GDM1 (cell line): ENCODE data around the gene KNCN.

Experiments
- DNase-seq: peaks from one replicate; lab custom pipeline; 2025; lab: John Stamatoyannopoulos, UW

KNCN gene

DNA sequence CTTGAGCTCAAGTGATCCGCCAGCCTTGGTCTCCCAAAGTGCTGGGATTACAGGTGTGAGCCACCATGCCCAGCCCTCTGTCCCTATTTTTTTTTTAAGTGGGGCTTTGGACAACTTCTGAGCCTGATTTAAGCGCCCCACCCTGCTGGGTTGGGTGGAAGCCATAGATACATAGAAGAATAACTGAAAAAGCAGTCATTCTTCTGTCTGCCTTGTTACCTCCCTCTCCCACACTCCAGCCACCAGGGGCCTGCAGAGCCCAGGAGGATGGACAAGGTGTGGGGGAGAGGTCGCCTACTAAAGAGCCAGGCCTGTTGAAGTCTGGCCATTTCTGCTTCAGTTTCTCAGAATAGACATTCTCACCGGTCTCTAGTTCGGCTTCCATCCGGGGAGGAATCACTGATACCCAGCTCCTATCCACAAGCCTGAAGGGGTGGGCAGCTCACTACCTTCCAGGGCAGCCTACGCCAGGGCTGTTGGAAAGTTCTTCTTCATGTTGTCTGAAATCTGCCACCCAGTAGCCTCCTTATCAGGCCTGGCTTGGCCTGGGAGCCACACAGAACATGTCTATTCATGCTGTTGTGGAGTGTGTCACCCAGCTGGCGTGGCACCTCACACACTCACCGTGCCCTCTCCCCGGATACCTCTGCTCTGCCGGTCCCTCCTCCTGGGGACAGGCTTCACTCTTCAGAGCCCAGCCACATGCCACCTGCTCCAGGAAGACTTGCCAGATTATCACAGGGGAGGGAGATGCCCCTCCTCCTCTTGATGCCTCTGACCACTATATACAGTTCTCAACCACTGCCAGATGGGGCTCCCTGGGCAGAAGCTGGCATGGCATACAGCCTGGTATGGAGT is 27.7 kb downstream of the KNCN start:
- no peak for DNase-seq

- no peak for DNase-seq
These were observed 28.5 kb downstream of the KNCN start for GRCh38 chr1:46522969-46523320.

DNA sequence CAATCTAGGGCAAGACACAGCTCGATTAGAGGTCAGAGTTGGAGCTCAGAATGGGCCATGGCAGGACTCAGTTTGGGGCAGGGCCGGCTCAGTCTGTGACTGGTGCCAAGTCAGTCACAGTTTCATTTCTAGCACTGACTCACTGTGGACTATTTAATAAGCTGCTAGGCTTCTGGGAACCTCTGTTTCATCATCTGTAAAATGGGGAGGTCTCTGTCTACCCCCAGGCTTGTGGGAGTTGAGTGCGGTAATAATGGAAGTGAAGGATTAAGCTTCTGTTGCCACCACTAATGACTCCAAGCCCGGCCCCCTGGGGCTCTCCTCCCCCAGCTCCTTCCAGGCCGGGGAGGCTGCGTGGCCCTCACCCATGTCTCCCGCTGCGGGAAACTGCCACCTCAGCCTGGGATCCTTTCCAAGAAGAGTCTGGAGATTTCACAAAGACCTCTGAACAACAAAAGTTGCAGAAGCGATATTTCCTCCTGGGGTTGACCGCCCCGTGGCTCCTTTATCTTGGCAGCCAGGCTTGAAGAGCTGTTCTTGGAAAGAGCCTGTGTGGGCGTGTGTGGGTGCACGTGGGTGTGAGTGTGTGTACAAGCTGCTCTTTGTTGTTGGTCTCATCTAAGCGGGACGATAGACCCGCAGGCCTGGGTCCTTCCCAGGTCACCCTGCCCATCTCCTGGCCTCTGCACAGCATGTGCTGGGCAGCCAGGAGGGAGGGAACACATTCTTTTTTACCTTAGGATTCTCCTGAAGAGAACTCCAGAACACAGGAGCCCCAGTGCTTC is 29.1 kb downstream of the KNCN start:
- DNase-seq = no peak

GRCh38 chr1:46521414-46521813 is 30.0 kb downstream of the KNCN start:
- DNase-seq = no peak

DNA sequence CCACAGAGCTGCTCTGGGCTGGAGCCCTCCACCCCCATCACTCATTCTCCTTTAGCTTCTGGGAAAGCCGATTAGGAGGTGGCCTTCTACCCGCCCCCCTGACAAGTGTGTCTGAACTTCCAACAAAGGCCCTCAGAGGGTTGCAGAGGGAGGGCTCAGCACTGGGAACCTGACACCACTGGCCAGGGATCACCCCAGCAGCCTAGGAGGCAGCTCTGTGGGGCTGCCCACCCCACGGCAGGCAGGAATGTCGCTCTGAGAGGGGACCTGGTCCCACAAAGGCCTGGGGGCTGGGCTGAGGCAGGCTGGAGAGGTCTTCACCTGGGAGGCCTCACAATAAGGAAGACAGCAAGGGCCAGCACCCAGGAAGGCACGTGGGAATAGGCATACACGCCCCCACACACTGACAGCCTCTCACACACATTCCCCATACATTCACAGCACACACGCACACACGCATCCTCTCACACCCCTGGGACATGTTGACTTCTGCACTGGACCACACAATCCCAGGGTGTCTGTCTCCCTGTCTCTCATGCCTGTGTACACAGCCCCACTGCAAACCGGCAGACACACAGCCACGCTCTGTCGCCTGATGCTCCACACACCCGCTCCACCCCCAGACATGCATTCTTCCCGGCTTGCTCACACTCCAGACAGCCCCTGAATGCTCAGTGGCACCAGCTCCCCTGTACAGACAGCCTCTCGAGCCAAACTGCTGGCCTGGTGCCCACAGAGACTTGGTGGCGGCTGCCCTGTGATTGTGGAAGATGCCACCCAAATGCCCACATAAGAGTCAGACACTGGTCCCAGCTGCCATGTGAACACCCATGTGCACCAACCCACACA is 31.2 kb downstream of the KNCN start:
- DNase-seq = no peak

- DNase-seq = no peak
These were observed 32.2 kb downstream of the KNCN start for GRCh38 chr1:46519209-46519608.

GRCh38 chr1:46517932-46518498 is 33.4 kb downstream of the KNCN start:
- DNase-seq = no peak

DNA sequence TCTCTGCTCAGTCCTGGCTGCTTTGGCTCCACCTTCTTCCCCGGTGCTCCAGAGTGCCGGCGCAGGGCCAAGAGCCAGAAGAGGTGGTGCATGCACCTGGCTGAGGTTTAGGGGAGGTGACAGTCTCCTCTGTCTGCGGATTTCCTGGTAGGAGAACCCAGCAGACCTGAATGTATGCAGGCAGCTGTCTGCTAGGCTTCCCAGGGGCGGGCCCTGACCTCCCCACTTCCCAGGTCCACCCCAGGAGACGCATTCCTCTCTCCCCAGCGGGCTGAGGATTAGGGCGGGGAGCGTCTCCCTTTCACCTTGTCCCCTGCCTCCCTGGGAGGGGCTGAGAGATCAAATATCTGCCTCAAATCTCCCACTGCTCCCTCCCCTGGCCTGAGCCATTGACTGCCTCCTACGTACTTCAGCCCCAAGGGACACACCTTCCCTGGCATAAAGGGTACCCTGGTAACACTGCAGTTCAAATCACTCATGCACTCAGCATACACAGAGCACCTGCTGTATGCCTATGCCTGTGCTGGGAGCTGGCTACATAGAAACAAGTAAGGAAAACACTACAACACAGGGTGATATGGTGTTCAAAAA is 34.3 kb downstream of the KNCN start:
- DNase-seq = no peak

DNA sequence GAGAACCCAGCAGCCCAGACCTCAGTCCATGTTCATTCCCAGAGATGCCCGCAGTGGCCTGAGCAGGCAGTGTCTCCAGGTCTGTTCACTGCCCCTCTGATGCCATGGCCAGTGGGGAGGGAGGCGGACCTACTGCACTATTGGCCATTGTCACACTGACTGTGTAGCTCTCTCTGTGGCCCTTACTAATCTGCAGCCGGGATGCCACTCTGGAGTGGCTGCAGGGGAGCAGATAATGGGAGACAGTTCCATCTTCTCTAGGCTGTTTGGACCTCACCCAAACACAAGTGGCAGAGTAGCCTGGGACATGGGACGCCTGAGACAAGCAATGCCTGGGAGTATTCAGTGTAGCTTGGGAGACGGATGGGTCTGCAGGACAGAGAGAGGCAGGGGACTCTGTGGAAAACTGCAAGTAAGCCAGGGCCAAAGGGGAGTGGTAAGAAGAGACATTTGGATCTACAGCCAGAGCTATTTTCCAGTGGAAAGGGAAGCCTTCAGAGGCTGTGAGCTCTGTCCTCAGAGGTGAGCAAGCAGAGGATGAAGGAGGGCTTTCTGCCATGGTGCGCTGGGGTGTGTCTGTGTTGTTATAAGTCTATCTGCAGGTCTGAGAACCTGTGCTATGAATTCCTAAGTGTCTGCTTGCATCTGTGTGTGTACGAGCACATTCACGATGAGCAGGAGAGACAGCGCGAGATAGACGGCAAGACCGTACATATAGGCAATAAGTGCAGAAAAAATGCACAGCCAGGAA is 35.1 kb downstream of the KNCN start:
- DNase-seq = no peak

GRCh38 chr1:46515576-46515975 is 35.9 kb downstream of the KNCN start:
- no peak for DNase-seq

DNA sequence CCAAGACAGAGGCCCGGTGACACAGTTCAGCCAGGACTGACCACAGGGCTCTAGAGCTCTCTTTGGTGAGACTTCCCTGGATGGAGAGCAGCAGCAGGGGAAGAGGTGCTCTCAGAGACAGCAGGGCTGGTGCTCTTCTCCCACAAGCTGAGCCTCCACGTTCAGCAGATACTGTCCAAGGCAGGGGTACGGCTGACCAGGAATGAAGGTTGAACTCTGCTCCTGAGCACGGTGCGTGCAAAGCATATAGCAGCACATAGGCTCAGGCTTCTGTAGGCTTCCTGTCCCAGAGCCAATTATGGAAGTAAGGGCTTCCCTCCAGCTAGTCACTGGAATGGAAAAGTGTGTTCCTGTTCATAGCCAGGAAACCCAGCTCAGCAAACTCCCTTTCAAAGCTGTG is 37.9 kb downstream of the KNCN start:
- no peak for DNase-seq

DNA sequence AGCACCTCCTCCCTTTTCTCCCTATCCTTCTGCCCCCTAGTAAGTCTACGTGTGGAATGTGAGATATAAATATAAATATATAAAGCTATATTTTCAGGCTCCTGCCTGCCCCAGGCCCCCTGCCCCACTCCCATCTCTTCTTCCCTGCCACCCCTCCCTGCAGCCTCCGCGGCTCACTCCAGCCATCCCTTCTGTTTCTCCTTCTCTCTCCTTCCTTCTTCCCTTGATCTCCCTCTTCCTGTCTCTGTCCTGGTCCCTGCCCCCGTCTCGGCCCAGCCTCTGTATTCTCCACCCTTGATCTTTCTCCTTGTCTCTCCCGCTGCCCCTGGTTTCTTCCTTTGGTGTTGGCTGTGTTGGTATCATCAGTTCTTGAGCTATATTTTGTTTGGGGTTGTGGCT is 38.7 kb downstream of the KNCN start:
- no peak for DNase-seq

DNA sequence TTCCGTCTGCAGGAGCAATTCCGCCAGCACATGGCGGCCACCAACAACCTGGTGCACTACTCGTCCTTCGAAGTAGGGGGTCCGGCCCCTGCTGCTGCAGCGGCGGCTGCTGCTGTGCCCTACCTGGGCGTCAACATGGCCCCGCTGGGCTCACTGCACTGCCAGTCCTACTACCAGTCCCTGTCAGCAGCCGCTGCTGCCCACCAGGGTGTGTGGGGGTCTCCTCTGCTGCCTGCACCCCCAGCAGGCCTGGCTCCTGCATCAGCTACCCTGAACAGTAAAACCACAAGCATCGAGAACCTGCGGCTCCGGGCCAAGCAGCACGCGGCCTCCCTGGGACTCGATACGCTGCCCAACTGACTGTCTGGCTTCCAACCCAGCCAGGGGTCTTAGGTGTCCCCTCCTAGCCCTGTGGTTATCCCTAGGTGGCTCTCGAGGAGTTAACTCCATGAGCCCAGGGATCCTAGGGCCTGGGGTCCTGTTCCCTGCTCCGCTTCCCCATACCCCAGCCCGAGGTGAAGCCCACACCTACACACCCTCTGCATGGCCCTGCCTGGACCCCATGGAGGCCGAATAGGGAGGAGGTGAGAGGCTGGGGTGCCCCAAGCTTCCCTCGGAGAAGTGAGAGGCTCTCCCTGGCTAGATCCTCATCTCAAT is 39.2 kb downstream of the KNCN start:
- DNase-seq = no peak

GRCh38 chr1:46510998-46511365 is 40.5 kb downstream of the KNCN start:
- no peak for DNase-seq

DNA sequence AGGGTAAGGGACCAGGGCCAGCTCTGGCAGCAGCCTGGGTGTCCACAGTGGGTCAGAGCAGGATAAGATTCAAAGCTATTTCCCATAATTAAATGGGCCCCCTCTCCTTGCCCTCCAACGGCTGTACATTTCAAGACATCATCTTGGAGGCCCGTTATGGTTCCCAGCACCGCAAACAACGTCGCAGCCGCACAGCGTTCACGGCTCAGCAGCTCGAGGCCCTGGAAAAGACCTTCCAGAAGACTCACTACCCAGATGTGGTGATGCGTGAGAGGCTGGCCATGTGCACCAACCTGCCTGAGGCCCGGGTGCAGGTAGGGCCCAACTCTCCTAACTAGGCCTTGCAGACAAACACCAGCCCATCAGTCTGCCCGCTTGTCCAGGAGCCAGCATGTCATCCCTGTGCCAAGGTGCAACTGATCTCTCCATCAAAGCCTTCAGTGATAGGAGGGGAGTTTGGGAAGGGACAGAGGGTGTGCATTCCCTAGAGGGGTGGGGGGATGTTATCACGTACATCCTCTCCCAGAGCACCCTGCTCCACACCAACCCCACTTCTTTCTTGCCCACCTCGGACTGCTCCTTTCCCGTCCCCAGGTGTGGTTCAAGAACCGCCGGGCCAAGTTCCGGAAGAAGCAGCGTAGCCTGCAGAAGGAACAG is 41.0 kb downstream of the KNCN start:
- no peak for DNase-seq

- DNase-seq = no peak
These were observed 42.7 kb downstream of the KNCN start for GRCh38 chr1:46508757-46509156.

DNA sequence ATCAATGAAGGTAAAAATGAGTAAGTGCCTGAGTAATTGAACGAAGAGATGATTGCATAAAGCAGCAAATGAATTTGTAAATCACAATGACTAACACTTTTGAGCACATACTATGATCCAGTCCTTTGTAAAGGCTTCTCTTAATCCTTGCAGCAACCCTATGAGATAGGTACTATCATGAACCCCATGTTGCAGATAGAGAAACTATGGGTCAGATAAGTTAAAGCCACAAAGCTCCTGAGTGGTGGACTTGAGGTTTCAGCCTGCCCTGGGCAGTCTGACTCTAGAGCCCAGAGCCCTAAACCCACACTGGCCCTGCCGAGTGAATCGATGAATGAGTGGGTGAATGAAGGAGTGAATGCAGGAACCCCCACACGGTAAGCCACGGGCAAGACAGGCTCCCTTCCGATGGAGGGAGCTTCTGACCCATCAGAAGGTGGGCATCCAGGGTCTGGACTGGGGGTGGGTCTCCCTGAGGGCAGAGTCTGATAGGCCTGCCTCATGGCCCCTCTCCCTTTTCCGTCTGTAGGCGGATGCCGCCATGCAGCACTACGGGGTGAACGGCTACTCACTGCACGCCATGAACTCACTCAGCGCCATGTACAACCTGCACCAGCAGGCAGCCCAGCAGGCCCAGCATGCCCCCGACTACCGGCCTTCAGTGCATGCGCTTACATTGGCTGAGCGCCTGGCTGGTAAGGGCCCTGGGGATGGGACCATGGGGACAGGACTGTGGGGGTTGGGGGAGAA is 44.8 kb downstream of the KNCN start:
- no peak for DNase-seq

- no peak for DNase-seq
These were observed 48.0 kb downstream of the KNCN start for GRCh38 chr1:46503421-46503820.

- no peak for DNase-seq
These were observed 49.9 kb downstream of the KNCN start for GRCh38 chr1:46501528-46501927.
